Neural progenitor cell (in vitro differentiated cells): ENCODE data around the gene ANKRD11.

Source experiments
- CTCF ChIP-seq: fragments of 200-600 bp; sonication (generic); IDR thresholded peaks from 2 replicates; pipeline ENCODE4 v1.5.1; 2017; ENCODE audit warnings: antibody characterized with exemption, mild to moderate bottlenecking
- EZH2 ChIP-seq: fragments of 200-600 bp; sonication (generic); IDR thresholded peaks from 2 replicates; pipeline ENCODE4 v1.6.1; 2017; ENCODE audit warnings: antibody characterized with exemption, mild to moderate bottlenecking, moderate library complexity

GRCh38 chr16:89512453-89512852 is 22.1 kb upstream of the ANKRD11 start:
- no peak for TF ChIP-seq CTCF
- no peak for TF ChIP-seq EZH2
